ENCODE data around the gene PEX14.

- TF ChIP-seq POLR2A (IDR thresholded peaks at IDR 0.05) (no peak), CTCF (IDR thresholded peaks at IDR 0.05) (no peak)
These were observed 159.3 kb downstream of the PEX14 start for GRCh38 chr1:10634075-10634427.
